Measurements from ENCODE around the gene NRROS.
A peak's percentile ranks its signal among the peaks of the same experiment; 100 is the strongest.

The NRROS gene

GRCh38 chr3:196691386-196691785 is 51.9 kb downstream of the NRROS start:
- H3F3A ChIP-seq (ENCODE audit: low read depth): no peaks in the 10 kb centered on the region

GRCh38 chr3:196694202-196694638 is 54.7 kb downstream of the NRROS start:
- H3K4me1 ChIP-seq (ENCODE audit: insufficient read depth, low read length, poor library complexity, severe bottlenecking): no peaks in the 10 kb centered on the region
- H2AFZ ChIP-seq (ENCODE audit: low read length): no peak overlapping the region; the same call in 1 of the 2 replicates
- H3F3A ChIP-seq (ENCODE audit: low read depth): no peaks in the 10 kb centered on the region
- TF ChIP-seq EZH2phosphoT487 (IDR thresholded peaks at IDR 0.05; ENCODE audit: borderline replicate concordance) (no peak), CTCF (conservative IDR thresholded peaks at IDR 0.05; ENCODE audit: low read length) (peak; percentile 39)
- H3K9ac ChIP-seq (ENCODE audit: low read depth, low read length, poor library complexity, severe bottlenecking): no peak overlapping the region
- no peaks in the 10 kb centered on the region for H4K20me1 ChIP-seq (ENCODE audit: insufficient read depth, low read length, poor library complexity, severe bottlenecking)
- H3K9me3 ChIP-seq (ENCODE audit: insufficient read depth, low read depth, low read length): no peaks in the 10 kb centered on the region
- no peaks in the 10 kb centered on the region for H3K36me3 ChIP-seq (ENCODE audit: insufficient read depth, low read length)
- peak overlapping the region; percentile 31 for H3K4me2 ChIP-seq (ENCODE audit: low read depth, low read length, poor library complexity, severe bottlenecking)
- no peaks in the 10 kb centered on the region for H3K27me3 ChIP-seq (ENCODE audit: insufficient read depth, low read length, poor library complexity, severe bottlenecking)
- H3K4me3 ChIP-seq (ENCODE audit: low read length, poor library complexity, severe bottlenecking): no peak overlapping the region
- no peaks in the 10 kb centered on the region for H3K79me2 ChIP-seq (ENCODE audit: insufficient read depth, low read length)
- H3K9me2 ChIP-seq (replicated peaks; ENCODE audit: low read depth, low read length): no peaks in the 10 kb centered on the region

More at GRCh38 chr3:196691386-196691785, 51.9 kb downstream of the NRROS start:
- H3K4me3 ChIP-seq (ENCODE audit: low read length, poor library complexity, severe bottlenecking): no peak overlapping the region
- H3K27me3 ChIP-seq (ENCODE audit: insufficient read depth, low read length, poor library complexity, severe bottlenecking): no peaks in the 10 kb centered on the region
- H3K79me2 ChIP-seq (ENCODE audit: insufficient read depth, low read length): no peaks in the 10 kb centered on the region
- no peak overlapping the region for H2AFZ ChIP-seq (ENCODE audit: low read length)
- no peak overlapping the region for H3K4me2 ChIP-seq (ENCODE audit: low read depth, low read length, poor library complexity, severe bottlenecking)
- no peak for TF ChIP-seq EZH2phosphoT487 (IDR thresholded peaks at IDR 0.05; ENCODE audit: borderline replicate concordance)
- TF ChIP-seq CTCF (conservative IDR thresholded peaks at IDR 0.05; ENCODE audit: low read length): no peak
- no peaks in the 10 kb centered on the region for H3K36me3 ChIP-seq (ENCODE audit: insufficient read depth, low read length)
- no peaks in the 10 kb centered on the region for H3K9me3 ChIP-seq (ENCODE audit: insufficient read depth, low read depth, low read length)
- H4K20me1 ChIP-seq (ENCODE audit: insufficient read depth, low read length, poor library complexity, severe bottlenecking): no peaks in the 10 kb centered on the region
- no peaks in the 10 kb centered on the region for H3K9me2 ChIP-seq (replicated peaks; ENCODE audit: low read depth, low read length)
- no peak overlapping the region for H3K9ac ChIP-seq (ENCODE audit: low read depth, low read length, poor library complexity, severe bottlenecking)
- no peaks in the 10 kb centered on the region for H3K4me1 ChIP-seq (ENCODE audit: insufficient read depth, low read length, poor library complexity, severe bottlenecking)

GRCh38 chr3:196694941-196695848 is 55.7 kb downstream of the NRROS start:
- TF ChIP-seq CTCF (conservative IDR thresholded peaks at IDR 0.05; ENCODE audit: low read length) (no peak), EZH2phosphoT487 (IDR thresholded peaks at IDR 0.05; ENCODE audit: borderline replicate concordance) (no peak)
- no peak overlapping the region for H3K4me3 ChIP-seq (ENCODE audit: low read length, poor library complexity, severe bottlenecking)
- no peaks in the 10 kb centered on the region for H3K4me1 ChIP-seq (ENCODE audit: insufficient read depth, low read length, poor library complexity, severe bottlenecking)
- no peaks in the 10 kb centered on the region for H3K36me3 ChIP-seq (ENCODE audit: insufficient read depth, low read length)
- no peak overlapping the region for H2AFZ ChIP-seq (ENCODE audit: low read length)
- H3K9me3 ChIP-seq (ENCODE audit: insufficient read depth, low read depth, low read length): no peaks in the 10 kb centered on the region
- H3K79me2 ChIP-seq (ENCODE audit: insufficient read depth, low read length): no peaks in the 10 kb centered on the region
- no peaks in the 10 kb centered on the region for H3F3A ChIP-seq (ENCODE audit: low read depth)
- no peak overlapping the region for H3K4me2 ChIP-seq (ENCODE audit: low read depth, low read length, poor library complexity, severe bottlenecking)
- no peaks in the 10 kb centered on the region for H4K20me1 ChIP-seq (ENCODE audit: insufficient read depth, low read length, poor library complexity, severe bottlenecking)
- H3K27me3 ChIP-seq (ENCODE audit: insufficient read depth, low read length, poor library complexity, severe bottlenecking): no peaks in the 10 kb centered on the region
- no peak overlapping the region for H3K9ac ChIP-seq (ENCODE audit: low read depth, low read length, poor library complexity, severe bottlenecking)
- H3K9me2 ChIP-seq (replicated peaks; ENCODE audit: low read depth, low read length): no peaks in the 10 kb centered on the region

All from Loucy (cell line).